Measurements from ENCODE around the gene SH2D7.

The SH2D7 gene

DNA sequence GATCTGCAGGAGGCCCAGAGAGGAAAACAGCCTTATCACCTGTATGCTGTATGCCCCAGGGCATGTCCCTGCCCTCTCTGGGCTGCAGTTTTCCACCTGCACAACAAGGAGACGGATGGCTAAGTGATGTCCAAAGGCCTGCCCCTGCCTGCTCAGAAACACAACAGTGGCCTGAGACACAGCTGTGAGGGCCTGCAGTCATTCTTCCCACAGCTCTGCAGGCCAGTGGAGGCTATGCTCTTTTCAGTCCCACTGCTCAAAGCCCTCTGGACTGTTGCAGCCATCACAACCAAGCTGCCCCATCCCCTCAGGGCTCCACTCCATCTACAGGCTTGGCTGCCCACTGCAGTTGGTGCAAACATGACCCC is 9.6 kb upstream of the SH2D7 start:
- TF ChIP-seq CTCF (IDR thresholded peaks at IDR 0.05; ENCODE audit: control insufficient read depth, insufficient read depth, low read depth, low read length, missing control alignments) = no peak
- H3K4me3 ChIP-seq (ENCODE audit: control insufficient read depth, low read depth, low read length) = no peak overlapping the region
- DNase-seq (ENCODE audit: low read depth) = no peak

GRCh38 chr15:78083186-78083585 is 9.2 kb upstream of the SH2D7 start:
- no peak for DNase-seq (ENCODE audit: low read depth)
- no peak overlapping the region for H3K4me3 ChIP-seq (ENCODE audit: control insufficient read depth, low read depth, low read length)
- no peak for TF ChIP-seq CTCF (IDR thresholded peaks at IDR 0.05; ENCODE audit: control insufficient read depth, insufficient read depth, low read depth, low read length, missing control alignments)

GRCh38 chr15:78083687-78084448 is 8.5 kb upstream of the SH2D7 start:
- no peak for DNase-seq (ENCODE audit: low read depth)
- TF ChIP-seq CTCF (IDR thresholded peaks at IDR 0.05; ENCODE audit: control insufficient read depth, insufficient read depth, low read depth, low read length, missing control alignments) = no peak
- no peak overlapping the region for H3K4me3 ChIP-seq (ENCODE audit: control insufficient read depth, low read depth, low read length)

DNA sequence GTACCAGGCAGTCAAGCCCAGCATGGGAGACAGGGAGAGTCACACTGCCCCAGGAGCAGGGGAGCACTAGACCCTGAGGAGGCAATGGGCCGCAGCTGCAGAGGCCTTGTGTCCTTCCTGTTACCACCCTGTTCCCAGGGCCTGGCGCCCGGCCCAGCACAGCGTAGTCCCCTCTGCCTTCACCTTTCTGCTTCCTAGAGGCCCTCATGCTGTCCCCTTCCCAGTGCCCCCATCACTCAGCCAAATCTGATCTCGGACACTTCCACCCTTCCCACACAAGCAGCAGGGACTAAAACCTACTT is 8.0 kb upstream of the SH2D7 start:
- DNase-seq (ENCODE audit: low read depth) = no peak
- TF ChIP-seq CTCF (IDR thresholded peaks at IDR 0.05; ENCODE audit: control insufficient read depth, insufficient read depth, low read depth, low read length, missing control alignments) = no peak
- H3K4me3 ChIP-seq (ENCODE audit: control insufficient read depth, low read depth, low read length) = no peak overlapping the region

DNA sequence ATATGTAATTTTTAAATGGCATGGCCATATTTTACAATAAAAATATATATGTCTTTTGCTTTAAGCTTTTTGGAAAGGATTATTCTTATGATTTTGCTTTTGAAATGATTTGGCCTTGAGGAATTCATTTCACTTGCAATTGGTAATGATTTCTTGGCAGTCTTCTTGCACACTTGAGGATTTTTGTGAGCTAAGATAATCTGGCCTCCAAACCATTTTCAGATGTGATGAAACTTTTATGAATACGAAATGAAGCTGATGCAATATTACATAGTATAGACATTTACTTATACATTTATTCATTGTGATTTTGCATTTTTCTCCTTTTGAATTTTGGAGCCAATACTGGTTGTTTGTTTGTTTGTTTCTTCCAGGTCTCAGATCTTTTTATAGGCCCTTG is 6.4 kb upstream of the SH2D7 start:
- TF ChIP-seq CTCF (IDR thresholded peaks at IDR 0.05; ENCODE audit: control insufficient read depth, insufficient read depth, low read depth, low read length, missing control alignments) = no peak

GRCh38 chr15:78087951-78088772 is 4.2 kb upstream of the SH2D7 start:
- no peak for TF ChIP-seq CTCF (IDR thresholded peaks at IDR 0.05; ENCODE audit: control insufficient read depth, insufficient read depth, low read depth, low read length, missing control alignments)
- no peak overlapping the region for H3K4me3 ChIP-seq (ENCODE audit: control insufficient read depth, low read depth, low read length)
- no peak for DNase-seq (ENCODE audit: low read depth)

More for the DNA sequence above, 6.4 kb upstream of the SH2D7 start:
- DNase-seq (ENCODE audit: low read depth) = no peak
- H3K4me3 ChIP-seq (ENCODE audit: control insufficient read depth, low read depth, low read length) = no peak overlapping the region

Measured in AG09309 (cell line).